Kasumi-1 (cell line): ENCODE data around the gene SLC15A1.

Experiments
- DNase-seq, 2 experiments: peaks; one replicate each; lab custom pipeline; 2025; lab: John Stamatoyannopoulos, UW

SLC15A1 gene, protein sequence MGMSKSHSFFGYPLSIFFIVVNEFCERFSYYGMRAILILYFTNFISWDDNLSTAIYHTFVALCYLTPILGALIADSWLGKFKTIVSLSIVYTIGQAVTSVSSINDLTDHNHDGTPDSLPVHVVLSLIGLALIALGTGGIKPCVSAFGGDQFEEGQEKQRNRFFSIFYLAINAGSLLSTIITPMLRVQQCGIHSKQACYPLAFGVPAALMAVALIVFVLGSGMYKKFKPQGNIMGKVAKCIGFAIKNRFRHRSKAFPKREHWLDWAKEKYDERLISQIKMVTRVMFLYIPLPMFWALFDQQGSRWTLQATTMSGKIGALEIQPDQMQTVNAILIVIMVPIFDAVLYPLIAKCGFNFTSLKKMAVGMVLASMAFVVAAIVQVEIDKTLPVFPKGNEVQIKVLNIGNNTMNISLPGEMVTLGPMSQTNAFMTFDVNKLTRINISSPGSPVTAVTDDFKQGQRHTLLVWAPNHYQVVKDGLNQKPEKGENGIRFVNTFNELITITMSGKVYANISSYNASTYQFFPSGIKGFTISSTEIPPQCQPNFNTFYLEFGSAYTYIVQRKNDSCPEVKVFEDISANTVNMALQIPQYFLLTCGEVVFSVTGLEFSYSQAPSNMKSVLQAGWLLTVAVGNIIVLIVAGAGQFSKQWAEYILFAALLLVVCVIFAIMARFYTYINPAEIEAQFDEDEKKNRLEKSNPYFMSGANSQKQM

DNA sequence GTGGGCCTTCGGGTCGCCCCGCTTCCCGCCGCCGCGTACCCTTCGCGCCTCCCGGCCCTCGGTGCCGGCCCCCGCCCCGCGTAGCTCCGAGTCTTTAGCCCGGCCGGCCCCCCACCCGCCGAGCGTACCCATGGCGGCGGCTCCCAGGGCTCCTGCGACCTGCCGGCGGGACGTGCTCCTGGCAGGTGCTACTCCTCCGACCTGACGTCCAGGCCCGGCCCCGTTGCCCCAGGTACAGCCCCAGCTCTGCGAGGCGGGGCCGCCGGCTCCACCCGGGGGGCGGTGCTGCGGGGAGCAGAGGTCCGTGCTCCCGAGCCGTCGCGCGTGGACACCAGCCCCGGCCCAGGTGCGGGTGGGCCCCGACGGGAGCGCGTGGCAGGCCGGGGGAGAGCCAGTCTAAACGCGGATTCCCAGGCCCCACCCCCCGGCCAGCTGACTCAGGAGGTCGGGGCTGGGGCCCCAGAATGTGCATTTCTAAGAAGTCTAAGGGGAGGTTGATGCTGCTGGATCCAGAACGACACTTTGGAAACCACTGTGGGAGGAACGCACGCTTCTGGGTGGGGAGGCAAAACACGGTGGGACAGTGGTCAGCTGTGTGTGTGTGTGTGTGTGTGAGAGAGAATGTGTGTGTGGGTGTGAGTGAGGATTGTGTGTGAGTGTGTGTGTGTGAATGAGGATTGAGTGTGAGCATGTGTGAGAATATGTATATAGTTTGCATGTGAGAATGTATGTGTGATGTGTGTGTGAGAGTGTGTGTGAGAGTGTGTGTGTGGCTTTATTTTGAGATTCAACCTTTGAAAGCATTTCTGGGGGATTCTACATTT is at the start of gene SLC15A1:
TSS of gene SLC15A1 (minus strand) at position 206 of the 824 bp plus-strand sequence. CDS start at position 132, 74 bp downstream.
- DNase-seq, result no peak

DNA sequence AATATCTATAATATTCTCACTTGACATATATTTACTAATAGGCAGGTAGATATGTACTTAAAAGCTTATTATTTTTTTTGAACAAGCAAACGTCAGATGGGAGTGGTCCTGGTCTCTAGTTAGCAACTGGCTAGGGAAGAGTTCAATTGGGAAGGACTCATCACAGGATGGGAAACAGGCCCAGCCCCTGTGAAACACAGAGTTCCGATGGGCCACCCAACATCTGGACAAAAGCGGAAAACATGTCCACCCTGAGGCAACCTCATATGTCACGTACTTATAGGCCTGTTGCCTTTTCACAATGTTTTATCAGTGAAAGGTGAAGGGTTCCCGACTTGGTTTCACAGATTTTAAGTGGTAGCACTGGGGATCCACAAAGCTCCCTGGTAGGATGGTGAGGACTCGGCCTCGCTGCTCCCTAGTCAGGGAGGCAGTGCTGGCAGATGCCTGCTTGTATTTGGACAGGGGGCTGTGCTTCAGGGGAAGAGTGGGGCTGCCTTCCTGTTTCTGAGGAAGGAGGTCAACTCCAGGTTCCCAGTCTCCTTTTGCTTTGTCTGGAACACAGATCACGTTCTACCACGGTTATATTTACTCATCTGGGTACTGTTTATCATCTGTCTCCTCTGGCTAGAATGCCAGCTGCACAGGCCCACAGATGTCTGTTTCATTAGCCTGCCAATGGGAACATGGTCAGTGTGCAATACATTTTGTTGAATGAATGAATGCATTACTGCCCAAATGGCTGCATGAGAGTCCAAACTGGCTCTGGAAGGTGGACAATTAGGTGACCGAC is 49.4 kb upstream of the SLC15A1 start:
- DNase-seq, result no peak

DNA sequence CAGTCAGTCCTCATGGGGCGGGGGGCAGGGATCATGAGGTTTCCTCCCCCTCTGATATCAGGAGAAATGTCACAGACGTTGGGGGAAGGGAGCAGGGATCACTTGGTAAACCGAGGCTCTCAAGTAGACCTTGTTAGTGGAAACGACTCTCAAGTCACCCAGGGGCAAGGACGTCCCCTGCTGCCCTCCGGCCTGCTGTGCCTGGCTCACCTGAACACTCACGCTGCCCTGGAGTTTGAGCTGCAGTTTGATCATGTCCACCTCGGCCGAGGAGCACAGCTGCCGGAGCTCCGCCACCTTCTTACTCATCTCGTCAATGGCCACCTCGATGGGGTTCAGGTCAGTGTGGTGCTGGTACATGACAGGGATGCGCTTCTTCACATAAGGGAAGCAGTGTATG is 47.6 kb upstream of the SLC15A1 start:
- no peak for DNase-seq

DNA sequence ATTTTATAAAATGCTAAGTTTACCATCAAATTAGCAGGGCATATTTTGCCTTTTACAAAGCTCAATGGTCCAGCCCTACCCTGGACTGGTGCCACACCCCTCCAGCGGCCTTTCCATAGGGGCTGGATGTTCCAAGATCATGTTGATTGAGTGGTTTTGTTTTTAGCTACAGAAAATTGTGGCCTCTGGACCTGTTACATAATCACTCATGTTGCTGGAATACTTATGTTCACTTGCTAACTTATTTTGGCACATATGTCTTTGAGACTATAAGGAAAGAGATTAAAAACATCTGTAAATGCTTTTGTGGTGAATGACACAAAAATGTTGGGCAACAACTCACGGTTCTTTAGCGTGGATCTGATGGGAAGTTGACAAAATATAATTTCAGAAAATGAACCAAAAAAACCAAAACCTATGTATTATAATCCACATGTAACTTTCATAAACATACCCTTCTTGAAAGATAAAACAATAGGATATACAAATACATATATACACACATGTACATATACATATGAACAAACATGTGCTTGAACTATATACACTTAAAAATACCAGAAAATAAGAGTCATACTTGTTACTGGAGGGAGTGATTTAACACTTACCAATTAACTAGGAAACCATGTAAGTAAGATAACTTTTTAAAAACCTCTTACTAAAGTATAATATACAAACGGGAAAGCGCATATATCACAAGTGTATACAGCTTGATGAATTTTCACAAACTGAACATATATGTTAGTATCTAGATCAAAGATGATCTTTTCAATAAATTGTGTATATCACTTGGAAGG is 46.6 kb upstream of the SLC15A1 start:
- DNase-seq, result no peak

DNA sequence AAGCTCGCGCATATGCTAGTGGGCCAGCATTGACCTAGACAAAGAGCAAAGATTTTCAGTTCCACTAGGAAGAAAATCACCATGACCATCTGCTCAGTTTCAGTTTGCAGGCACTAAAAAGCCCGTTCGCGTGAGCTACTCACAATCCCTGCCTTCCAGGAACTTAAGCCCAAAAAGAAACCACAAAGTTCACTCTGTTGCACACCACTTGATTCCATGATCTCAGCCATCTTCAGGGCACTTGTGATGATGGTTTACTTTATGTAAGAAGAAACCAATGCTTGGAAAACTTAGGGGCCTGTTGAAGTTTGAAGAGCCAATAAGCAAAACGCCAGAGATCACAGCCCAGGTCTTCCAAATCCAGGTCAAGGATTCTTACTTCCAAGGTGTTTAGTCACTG is 45.0 kb upstream of the SLC15A1 start:
- no peak for DNase-seq

DNA sequence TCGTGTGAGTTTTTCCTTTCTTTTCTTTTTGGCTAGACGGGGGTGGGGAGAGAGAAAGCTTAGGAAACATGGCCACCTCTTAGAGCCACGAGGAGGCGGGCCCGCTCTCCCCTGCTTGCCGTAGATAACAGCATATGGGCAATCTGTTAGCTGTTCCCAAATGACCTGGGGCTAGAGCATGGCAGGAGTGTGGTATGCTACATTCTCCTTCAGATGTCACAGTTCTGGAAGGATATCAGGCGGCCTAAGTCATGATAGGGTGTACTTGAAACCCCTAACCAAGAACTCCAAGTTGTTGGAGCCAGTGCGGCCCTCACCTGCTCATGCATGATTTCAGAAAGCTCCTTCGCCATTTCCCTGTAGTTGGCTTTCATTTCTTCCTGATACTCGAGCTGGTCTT is 44.3 kb upstream of the SLC15A1 start:
- no peak for DNase-seq

DNA sequence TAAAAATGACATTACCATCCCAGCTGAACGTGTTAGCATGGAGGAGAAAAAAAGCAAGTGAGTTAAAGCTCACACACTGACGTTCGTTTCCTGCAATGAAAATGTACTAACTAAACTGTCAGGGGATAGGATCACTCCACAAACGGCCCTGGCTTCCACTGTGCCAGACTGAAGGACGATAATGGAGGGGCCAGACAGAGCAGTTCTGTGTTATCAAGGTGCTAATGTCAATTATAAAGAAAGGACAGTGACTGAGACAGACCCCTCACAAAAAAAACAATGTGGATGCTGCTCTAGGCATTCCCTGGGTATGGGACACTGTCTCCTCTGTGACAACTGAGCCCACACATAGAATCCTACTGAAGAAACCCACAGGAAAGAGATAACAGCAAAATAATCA is 43.7 kb upstream of the SLC15A1 start:
- DNase-seq, result no peak

DNA sequence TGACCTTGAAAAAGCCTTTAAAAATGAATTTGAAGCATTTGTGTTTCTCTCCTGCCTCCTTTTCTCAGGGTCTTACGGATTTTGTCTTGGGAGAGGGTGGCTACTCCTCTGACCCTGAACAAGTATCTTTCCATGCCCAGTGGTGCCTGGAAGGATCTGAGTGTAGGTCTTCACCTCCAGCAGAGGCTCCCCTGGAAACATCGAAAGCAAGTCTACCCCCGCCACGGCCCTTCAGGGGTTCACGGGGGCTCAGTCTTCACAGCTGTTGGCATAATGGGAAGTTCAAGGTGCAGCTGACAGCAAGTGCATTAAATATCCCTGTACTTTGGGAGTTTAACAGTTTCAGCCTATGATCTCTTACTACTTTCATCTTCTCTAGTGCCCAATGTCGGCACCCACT is 42.7 kb upstream of the SLC15A1 start:
- DNase-seq, result no peak

DNA sequence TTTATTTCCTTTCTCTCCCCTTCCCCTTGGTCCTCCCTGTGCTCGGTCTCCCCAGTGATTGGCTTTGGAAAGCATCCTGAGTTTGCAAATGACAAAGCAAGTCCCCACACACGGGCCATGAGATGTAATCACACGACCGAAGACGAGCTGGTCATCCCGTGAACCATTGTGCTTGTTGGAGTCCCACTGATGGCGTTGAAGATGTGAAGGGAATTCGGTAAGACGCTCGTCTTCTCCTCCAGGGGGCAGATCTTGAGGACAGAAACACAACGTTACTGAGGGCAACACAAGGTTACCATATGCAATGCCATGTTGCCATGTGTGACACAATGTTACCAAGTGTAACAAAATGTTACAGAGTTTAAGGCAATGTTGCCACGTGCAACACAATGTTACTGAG is 42.0 kb upstream of the SLC15A1 start:
- no peak for DNase-seq

DNA sequence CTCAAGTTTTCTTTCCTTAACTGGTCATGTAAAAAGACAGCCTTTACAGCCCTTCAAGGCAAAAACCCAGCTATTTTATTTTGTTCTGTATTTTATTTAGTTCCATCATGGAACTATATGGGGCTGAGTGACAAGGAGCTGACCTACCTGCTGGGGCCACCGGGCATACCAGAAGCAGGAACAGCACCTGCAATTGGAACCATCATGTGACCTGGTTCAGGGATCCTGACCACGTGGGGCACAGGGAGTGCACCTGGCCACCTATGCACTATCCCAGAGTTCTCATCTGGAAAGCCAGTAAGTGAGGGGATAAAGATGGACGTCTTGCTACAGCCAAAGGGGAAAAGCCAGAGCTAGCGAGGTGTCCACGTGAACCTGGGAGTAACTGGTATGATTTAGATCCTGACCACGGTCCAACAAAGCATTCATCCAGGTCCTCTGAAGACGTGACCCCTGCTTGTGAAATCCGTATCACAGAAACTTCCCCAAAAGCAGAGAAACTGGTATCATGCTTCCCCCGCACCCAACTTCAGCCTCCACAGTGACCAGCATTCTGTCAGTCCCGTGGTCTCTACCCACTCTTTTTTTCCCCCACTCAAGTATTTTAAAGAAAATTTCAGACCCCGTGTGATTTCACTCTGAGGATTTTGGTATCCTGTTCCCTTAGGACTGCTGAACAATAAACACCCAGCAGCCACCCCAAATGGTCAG is 40.5 kb upstream of the SLC15A1 start:
- DNase-seq, result no peak

DNA sequence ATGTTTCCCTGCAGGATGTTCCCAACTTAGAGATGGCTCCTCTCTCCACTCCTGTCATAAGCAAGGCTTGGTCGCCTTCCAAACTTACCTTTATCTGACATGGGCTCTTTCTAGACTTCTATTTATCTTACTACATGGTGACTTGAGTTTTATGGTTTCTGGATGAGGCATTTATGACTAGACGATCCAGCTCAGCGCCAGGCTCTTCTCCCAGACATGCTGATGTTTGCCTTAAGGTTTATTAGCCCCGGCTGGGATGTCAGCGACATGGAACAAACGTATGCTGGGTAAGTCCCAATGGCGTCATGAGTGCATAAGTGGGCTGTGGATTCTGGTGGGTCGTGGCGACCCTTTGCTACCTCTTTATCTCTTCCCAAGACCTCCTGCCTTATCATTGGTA is 39.8 kb upstream of the SLC15A1 start:
- no peak for DNase-seq

DNA sequence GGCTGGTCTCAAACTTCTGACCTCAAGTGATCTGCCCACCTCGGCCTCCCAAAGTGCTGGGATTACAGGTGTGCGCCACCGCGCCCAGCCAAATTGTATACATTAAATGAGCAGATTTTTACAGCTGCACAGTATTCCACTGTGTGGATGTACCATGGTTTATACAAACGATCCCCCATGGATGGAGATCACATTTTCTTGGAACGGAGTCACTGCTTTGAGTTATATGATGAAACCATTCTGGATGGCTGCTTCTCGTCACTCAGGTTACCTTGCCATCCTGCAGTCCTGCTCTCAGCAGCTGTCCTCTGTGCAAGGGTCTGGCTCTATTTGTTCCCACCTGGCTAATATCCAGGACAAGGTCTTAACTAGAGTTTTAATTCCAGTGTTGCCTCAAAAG is 39.1 kb upstream of the SLC15A1 start:
- no peak for DNase-seq

DNA sequence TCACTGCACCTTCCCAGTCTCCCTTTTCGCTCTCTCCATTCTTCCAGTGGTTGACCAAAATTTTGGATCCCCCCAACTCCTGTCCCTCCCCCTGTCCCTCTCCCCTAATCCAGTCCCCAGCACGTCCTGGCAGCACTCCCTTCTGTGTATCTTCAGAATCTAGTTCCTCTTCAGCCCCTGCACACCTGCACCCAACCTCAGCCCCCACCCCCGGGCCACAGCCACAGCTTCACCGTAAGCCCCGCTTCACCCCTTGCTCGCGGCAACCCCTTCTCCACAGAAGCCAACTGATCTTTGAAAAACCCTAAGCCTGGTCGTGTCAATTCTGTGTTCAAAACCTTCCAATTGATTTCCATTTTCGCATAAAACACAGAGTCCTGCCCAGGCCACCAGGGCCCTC is 35.5 kb upstream of the SLC15A1 start:
- no peak for DNase-seq

DNA sequence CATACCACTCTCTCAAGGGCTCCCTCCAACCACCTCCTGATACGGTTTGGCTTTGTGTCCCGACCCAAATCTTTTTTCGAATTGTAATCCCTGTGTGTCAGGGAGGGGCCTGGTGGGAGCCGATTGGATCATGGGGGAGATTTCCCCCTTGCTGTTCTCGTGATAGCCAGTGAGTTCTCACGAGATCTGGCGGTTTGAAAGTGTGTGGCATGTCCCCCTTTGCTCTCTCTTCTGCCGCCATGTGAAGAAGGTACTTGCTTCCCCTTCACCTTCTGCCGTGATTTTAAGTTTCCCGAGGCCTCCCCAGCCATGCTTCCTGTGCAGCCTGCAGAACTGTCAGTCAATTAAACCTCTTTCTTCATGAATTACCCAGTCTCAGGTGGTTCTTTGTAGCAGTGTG is 34.7 kb upstream of the SLC15A1 start:
- no peak for DNase-seq

DNA sequence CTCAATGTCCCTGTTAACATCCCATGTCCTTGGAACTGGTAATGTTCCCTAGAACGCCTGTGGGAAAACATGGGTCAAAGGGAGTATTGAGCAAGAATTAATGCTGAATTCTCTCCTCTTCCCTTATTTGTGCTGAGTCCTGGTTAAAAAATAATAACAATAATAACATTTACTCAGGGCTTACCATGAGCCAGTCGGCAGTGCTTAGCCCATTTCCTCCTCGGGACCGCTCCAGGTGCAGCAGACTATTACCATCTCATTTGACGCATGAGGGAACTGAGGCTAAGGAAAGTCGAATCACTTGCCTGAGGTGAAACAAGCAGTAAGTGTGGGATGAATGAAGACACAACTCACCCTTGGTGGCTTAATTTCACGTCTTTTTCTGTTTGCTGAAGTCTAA is 33.6 kb upstream of the SLC15A1 start:
- no peak for DNase-seq

DNA sequence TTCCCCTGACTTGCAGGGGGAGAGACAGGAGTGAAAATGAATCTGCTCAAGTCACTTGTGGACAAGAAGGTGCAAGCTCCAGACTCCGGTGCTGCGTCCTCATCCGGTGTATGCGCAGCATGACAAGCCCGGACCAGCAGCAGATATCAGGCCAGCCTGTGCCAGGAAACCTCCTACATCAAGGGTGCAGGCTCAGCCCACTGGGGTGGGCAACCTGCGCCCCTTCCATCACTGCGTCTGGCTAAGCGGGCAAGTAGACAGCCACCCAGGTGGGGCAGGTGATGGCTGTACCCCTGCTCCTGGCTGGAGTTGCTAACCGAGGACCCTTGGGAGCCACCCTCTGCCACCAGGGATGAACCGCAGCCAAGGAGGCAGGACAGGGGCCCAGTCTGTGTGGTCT is 32.9 kb upstream of the SLC15A1 start:
- no peak for DNase-seq

DNA sequence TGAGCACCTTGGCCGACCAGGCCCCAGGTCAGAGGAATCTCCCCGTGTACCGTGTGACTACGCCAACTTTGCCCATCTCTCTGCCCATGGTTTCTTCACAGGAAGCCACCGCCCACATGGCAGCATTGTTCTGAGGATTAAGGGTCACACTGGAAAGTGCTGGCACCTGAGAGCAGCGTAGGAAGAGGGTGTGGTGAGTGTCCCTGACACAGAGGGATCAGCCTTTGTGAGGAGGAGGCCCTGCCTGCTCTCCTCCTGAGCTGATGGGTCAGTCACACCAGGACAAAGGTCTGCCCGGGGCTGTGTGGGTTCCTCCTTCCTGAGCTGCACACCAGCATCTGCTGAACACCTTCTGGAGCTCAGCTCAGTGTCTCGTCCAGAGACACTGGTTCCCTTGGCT is 32.2 kb upstream of the SLC15A1 start:
- no peak for DNase-seq

DNA sequence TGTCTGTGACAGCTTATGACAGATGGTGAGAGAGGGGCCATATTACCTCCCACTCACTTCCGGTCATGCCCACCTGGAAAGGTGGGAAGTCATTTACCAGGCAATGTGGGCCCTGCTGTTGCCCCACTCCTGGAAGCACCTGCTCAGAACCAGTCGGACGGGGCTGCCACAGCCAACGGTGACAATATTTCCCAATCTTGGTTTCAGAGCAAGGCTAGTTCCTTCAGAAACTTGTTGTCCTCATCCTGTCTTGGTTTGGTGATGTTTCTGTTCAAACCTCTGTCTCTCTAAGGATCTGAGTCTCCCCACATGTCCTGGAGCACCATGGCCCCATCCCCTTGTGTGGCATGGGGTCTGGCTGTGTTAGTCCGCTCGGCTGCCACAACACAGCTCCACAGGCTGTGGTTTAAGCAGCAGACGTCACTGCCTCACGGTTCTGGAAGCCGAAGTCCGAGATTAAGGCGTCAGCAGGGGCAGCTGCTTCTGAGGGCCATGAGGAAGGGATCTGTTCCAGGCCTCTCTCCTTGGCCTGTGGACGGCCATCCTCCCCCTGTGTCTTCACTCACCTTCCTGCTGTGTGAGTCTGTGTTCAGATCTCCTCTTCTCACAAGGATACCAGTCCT is 31.5 kb upstream of the SLC15A1 start:
- no peak for DNase-seq

DNA sequence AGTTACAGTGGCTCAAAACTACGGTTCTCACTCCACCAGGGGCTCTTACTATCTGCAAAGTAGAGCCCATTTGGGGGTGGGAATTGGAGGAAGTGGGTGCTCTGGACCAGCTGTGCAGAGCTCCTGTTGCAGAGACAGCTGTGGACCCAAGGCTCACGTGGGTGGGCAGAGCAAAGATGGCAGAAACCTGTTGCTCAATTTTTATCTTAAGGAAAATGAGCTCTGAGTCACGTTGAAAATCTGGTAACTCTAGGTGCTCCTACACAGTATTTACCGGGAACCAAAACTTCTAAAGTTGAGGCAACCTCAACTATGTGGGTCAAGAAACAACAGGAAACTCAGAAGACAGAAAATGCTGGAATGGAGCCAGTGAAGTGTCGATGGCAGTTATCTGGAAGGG is 30.2 kb upstream of the SLC15A1 start:
- no peak for DNase-seq

DNA sequence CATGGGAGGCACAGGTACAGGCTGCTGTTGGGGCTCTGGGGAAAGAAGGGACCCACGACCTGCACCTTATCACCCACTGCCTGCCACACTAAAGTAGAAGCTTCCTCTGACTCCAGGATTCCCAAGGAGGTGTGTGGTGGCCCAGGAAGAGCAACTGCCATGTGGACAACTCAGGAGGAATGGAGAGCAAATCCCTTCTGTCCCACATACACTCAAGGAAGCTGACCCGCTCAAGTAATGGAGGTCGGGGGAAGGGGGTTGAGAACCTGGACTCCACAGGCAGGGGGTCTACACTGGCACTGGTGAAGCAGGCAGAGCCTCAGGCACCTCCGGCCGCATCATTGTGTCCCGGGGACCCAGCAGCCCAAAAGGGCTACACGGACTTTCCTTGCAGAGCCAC is 29.4 kb upstream of the SLC15A1 start:
- DNase-seq, result no peak
